Ascending aorta (tissue), 2 donors: Measurements from ENCODE around the gene SEMA4C. TPM values are rescaled to one million over a fixed set of nuclear protein-coding genes. Genes with fewer than 3 reads are reported as not detected.

Source experiments
- DNase-seq, 2 donors: peaks; one replicate each; pipeline ENCODE4 v3.0.0-alpha.2; 2019; ENCODE audit warnings: low spot score in 2 of 2
- H3K27ac ChIP-seq, 2 donors: fragments of 200-600 bp; sonication (generic); one replicate each; pipeline ENCODE4 v1.5.1; 2016 to 2017; ENCODE audit warnings: mild to moderate bottlenecking in 1 of 2
- H3K27me3 ChIP-seq: fragments of 200-600 bp; sonication (generic); one replicate; pipeline ENCODE4 v1.5.1; 2017
- H3K36me3 ChIP-seq, 2 donors: fragments of 200-600 bp; sonication (generic); one replicate each; pipeline ENCODE4 v1.5.1; 2016
- H3K4me1 ChIP-seq, 2 donors: fragments of 200-600 bp; sonication (generic); one replicate each; pipeline ENCODE4 v1.5.1; 2016 to 2017; ENCODE audit warnings: mild to moderate bottlenecking in 1 of 2
- H3K4me3 ChIP-seq, 2 donors: fragments of 200-600 bp; sonication (generic); one replicate each; pipeline ENCODE4 v1.5.1; 2016 to 2017; ENCODE audit warnings: mild to moderate bottlenecking in 1 of 2
- H3K9me3 ChIP-seq, 2 donors: fragments of 200-600 bp; sonication (generic); one replicate each; pipeline ENCODE4 v1.5.1; 2016
- intact Hi-C: fragments of 100-400 bp; cut with DNase I; formaldehyde crosslinking; loops from one replicate; pipeline ENCODE4 v1.15.1; 2023
- total RNA-seq: library from RNA; depleted of rRNA; stranded (reverse); fragments of >200 nt; gene quantifications from one replicate; pipeline ENCODE4 v1.1.0, GENCODE V29; 2016
- TF ChIP-seq, protein P1 (sequence below), 3 experiments: fragments of 200-600 bp in 2 of 3; fragments of 450-650 bp in 1 of 3; sonication (generic) in 2 of 3; IDR thresholded peaks; one replicate each; pipeline ENCODE4 v1.5.1; 2016 to 2019; ENCODE audit warnings: antibody characterized with exemption in 3 of 3, mild to moderate bottlenecking in 1 of 3, moderate library complexity in 1 of 3

Gene SEMA4C
- total RNA-seq, 1 donor from 2014 or later, result 56.9 TPM

DNA sequence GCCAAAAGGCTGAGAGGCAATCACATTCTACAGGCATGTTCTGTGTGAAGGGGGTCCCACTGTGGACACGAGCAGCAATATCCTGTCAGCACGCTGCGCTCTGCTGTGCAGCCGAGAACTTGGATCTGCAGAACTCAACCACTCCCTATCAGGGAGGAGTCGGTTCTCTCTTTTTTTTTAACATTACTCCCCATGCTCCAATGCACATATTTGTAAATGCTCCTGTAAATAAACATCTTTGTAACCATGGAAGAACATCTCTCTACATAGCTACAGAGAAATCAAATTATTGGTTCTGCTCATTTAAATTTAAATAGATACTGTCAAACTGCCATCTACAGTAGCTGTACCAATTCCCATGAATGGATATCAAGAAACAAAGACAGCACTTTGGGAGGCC lies 23.1 kb downstream of the SEMA4C start:
- H3K36me3 ChIP-seq, result peaks cover 37 to 50% of the 10 kb centered on the region in 2 donors
- H3K27ac ChIP-seq, result no peak overlapping the region
- H3K27me3 ChIP-seq, result no peaks in the 10 kb centered on the region
- H3K9me3 ChIP-seq, result no peaks in the 10 kb centered on the region
- no peak overlapping the region for H3K4me3 ChIP-seq
- intact Hi-C loops, result no loop called here
- no peaks in the 10 kb centered on the region for H3K4me1 ChIP-seq
- TF ChIP-seq, protein P1, sequence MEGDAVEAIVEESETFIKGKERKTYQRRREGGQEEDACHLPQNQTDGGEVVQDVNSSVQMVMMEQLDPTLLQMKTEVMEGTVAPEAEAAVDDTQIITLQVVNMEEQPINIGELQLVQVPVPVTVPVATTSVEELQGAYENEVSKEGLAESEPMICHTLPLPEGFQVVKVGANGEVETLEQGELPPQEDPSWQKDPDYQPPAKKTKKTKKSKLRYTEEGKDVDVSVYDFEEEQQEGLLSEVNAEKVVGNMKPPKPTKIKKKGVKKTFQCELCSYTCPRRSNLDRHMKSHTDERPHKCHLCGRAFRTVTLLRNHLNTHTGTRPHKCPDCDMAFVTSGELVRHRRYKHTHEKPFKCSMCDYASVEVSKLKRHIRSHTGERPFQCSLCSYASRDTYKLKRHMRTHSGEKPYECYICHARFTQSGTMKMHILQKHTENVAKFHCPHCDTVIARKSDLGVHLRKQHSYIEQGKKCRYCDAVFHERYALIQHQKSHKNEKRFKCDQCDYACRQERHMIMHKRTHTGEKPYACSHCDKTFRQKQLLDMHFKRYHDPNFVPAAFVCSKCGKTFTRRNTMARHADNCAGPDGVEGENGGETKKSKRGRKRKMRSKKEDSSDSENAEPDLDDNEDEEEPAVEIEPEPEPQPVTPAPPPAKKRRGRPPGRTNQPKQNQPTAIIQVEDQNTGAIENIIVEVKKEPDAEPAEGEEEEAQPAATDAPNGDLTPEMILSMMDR (IDR thresholded peaks at IDR 0.05), result no peak
- DNase-seq, result no peak

DNA sequence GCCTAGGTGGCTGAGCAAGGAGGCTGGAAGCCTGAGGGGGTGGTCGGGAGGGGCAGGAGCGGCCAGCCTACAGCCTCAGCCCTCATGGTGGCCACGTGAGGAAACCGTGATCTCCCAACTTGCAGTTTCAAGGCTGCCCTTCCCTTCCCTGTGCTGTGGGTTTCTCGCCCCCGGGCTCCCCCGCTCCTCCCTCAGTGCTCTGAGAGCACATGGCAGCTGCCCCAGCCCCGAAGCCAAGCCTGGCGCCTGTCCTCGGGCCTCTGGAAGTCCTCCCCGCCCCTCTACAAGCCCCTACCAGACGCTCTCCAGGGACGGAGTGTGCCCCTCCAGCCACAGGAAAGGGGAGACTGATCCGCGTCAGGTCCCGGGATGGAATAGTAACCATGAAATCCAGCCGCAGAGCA lies 25.5 kb downstream of the SEMA4C start:
- H3K9me3 ChIP-seq, result no peaks in the 10 kb centered on the region
- no peak overlapping the region for H3K4me3 ChIP-seq
- no peaks in the 10 kb centered on the region for H3K4me1 ChIP-seq
- intact Hi-C loops, result no loop called here
- no peaks in the 10 kb centered on the region for H3K27me3 ChIP-seq
- no peak overlapping the region for H3K27ac ChIP-seq
- TF ChIP-seq, protein P1 (IDR thresholded peaks at IDR 0.05), result no peak
- DNase-seq, result no peak
- peaks cover 18 to 30% of the 10 kb centered on the region in 2 donors for H3K36me3 ChIP-seq

DNA sequence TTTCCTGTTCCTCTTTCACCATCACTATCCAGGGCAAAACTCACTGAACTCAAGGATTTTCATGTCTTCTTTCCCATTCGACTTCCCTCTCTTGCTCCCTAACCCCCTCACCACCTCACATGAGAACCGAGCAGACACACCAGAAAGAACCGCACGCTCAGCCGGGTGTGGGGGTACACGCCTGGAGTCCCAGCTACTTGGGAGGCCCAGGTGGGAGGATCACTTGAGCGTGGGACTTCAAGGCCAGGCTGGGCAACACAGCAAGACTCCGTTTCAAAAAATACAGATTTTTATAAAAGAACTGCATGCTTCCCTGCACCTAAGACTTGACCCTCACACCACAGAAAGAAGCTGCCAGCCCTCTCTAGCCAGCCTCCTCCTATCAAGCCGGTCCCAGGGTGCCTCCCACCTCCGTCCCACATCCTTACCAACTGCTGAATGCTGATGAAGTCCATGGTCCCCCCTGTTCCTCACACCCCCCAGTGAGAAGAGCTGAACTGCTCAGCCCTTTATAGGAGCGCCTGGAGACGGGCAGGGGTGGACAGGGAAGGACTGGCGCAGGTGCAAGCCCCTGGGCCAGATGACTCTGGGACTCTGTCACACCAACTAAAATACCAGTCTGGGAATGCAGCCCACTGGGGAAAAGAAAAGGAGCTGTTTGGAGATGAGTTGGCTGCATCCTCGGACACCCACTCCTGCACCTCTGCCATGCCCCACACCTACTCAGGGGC lies 26.2 kb downstream of the SEMA4C start, which contains the start of gene ANKRD23:
ANKRD23 (minus strand) TSS at position 484 of the 731 bp plus-strand sequence; CDS start at position 455, 29 bp downstream.
- Histone ChIP-seq H3K9me3 (no peaks in the 10 kb centered on the region), H3K4me1 (no peaks in the 10 kb centered on the region), H3K27ac (no peak within 1 kb of the TSS), H3K27me3 (no peaks in the 10 kb centered on the region), H3K4me3 (no peak within 1 kb of the TSS), H3K36me3 (peaks cover 16 to 23% of the 10 kb centered on the region in 2 donors)
- TF ChIP-seq, protein P1 (IDR thresholded peaks at IDR 0.05), result no peak
- intact Hi-C loops, result no loop called here
- no peak for DNase-seq

DNA sequence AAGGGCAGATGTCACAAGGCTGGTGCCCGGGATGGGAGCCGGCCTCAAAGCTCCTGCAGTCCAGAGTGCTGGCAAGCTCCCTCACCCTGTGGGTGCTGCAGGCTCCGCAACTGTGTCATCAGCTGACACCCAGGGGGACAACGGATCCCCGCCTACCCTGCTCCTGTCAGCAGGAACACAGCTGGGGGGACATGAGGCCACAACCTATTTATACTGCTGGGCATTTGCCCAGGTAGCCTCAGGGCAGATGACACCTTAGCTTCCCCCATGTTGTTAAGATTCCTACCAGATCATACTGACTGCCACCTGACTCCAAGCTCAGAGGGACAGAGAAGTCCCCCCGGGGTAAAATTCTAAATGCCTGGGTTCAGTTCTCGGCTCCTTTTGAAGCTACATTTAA lies 27.3 kb downstream of the SEMA4C start:
- Histone ChIP-seq H3K4me1 (no peaks in the 10 kb centered on the region), H3K36me3 (peaks cover 7 to 15% of the 10 kb centered on the region in 2 donors), H3K27me3 (no peaks in the 10 kb centered on the region), H3K27ac (no peak overlapping the region), H3K4me3 (no peak overlapping the region), H3K9me3 (no peaks in the 10 kb centered on the region)
- no peak for DNase-seq
- TF ChIP-seq, protein P1 (IDR thresholded peaks at IDR 0.05), result no peak
- intact Hi-C loops, result no loop called here

- H3K9me3 ChIP-seq, result no peaks in the 10 kb centered on the region
- no peaks in the 10 kb centered on the region for H3K27me3 ChIP-seq
- H3K36me3 ChIP-seq, result peaks cover 6 to 14% of the 10 kb centered on the region in 2 donors
- no peak for DNase-seq
- intact Hi-C loops, result no loop called here
- TF ChIP-seq, protein P1 (IDR thresholded peaks at IDR 0.05), result no peak
- H3K4me3 ChIP-seq, result no peak overlapping the region
- H3K4me1 ChIP-seq, result no peaks in the 10 kb centered on the region
- H3K27ac ChIP-seq, result no peak overlapping the region
Observed at GRCh38 chr2:96841701-96842495, 28.0 kb downstream of the SEMA4C start.
